ENCODE results near the gene TRIP12. TPM values are rescaled to one million over a fixed set of nuclear protein-coding genes. Genes with fewer than 3 reads are reported as not detected.

Gene TRIP12
- total RNA-seq, 1 donor from 2014 or later: 363 TPM

GRCh38 chr2:229815342-229815741 is 106.5 kb downstream of the TRIP12 start:
- no peak for DNase-seq (ENCODE audit: low spot score)
- no peaks in the 10 kb centered on the region for H3K9me3 Mint-ChIP-seq (ENCODE audit: unreplicated experiment)

GRCh38 chr2:229810786-229811185 is 111.0 kb downstream of the TRIP12 start:
- no peak for DNase-seq (ENCODE audit: low spot score)
- no peak overlapping the region for H3K27ac Mint-ChIP-seq (ENCODE audit: unreplicated experiment)
- H3K9me3 Mint-ChIP-seq (ENCODE audit: unreplicated experiment): no peaks in the 10 kb centered on the region
- H3K4me1 Mint-ChIP-seq (ENCODE audit: unreplicated experiment): no peaks in the 10 kb centered on the region
- H3K4me3 Mint-ChIP-seq (ENCODE audit: unreplicated experiment): no peak overlapping the region
- TF ChIP-seq, protein P1, sequence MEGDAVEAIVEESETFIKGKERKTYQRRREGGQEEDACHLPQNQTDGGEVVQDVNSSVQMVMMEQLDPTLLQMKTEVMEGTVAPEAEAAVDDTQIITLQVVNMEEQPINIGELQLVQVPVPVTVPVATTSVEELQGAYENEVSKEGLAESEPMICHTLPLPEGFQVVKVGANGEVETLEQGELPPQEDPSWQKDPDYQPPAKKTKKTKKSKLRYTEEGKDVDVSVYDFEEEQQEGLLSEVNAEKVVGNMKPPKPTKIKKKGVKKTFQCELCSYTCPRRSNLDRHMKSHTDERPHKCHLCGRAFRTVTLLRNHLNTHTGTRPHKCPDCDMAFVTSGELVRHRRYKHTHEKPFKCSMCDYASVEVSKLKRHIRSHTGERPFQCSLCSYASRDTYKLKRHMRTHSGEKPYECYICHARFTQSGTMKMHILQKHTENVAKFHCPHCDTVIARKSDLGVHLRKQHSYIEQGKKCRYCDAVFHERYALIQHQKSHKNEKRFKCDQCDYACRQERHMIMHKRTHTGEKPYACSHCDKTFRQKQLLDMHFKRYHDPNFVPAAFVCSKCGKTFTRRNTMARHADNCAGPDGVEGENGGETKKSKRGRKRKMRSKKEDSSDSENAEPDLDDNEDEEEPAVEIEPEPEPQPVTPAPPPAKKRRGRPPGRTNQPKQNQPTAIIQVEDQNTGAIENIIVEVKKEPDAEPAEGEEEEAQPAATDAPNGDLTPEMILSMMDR (IDR thresholded peaks at IDR 0.05; ENCODE audit: unreplicated experiment): no peak
- H3K36me3 Mint-ChIP-seq (ENCODE audit: low read depth, unreplicated experiment): peaks cover 27% of the 10 kb centered on the region
- no peaks in the 10 kb centered on the region for H3K27me3 Mint-ChIP-seq (ENCODE audit: unreplicated experiment)

More at GRCh38 chr2:229815342-229815741, 106.5 kb downstream of the TRIP12 start:
- Mint-ChIP-seq H3K36me3 (ENCODE audit: low read depth, unreplicated experiment) (peaks cover 19% of the 10 kb centered on the region), H3K27ac (ENCODE audit: unreplicated experiment) (no peak overlapping the region), H3K27me3 (ENCODE audit: unreplicated experiment) (peaks cover 7% of the 10 kb centered on the region), H3K4me3 (ENCODE audit: unreplicated experiment) (no peak overlapping the region), H3K4me1 (ENCODE audit: unreplicated experiment) (peaks cover 7% of the 10 kb centered on the region)
- TF ChIP-seq, protein P1 (IDR thresholded peaks at IDR 0.05; ENCODE audit: unreplicated experiment): no peak

DNA sequence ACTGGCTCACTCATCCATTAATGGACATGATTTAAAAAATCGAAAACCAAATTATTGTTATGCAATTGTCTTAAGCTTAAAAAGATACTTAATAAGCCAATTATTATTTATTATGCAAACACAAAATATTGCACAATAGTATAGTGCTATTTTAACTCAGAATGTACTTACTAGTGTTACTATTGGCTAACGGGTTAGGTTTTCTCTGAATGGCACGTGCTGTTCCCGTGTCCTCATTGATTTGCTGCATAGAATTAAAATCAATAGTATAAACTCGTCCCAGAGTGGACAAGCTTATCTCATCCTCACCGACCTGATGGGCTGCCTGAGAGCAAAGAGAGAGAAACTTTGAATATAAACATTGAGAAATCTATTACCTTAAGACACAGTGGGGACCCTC is 116.2 kb downstream of the TRIP12 start:
- no peak for DNase-seq (ENCODE audit: low spot score)
- Mint-ChIP-seq H3K27me3 (ENCODE audit: unreplicated experiment) (peaks cover 5% of the 10 kb centered on the region), H3K27ac (ENCODE audit: unreplicated experiment) (no peak overlapping the region), H3K4me3 (ENCODE audit: unreplicated experiment) (no peak overlapping the region), H3K4me1 (ENCODE audit: unreplicated experiment) (no peaks in the 10 kb centered on the region), H3K36me3 (ENCODE audit: low read depth, unreplicated experiment) (peaks cover 34% of the 10 kb centered on the region), H3K9me3 (ENCODE audit: unreplicated experiment) (no peaks in the 10 kb centered on the region)
- TF ChIP-seq, protein P1 (IDR thresholded peaks at IDR 0.05; ENCODE audit: unreplicated experiment): no peak

- H3K9me3 Mint-ChIP-seq (ENCODE audit: unreplicated experiment): no peaks in the 10 kb centered on the region
- peaks cover 42% of the 10 kb centered on the region for H3K36me3 Mint-ChIP-seq (ENCODE audit: low read depth, unreplicated experiment)
- no peak for DNase-seq (ENCODE audit: low spot score)
- H3K27me3 Mint-ChIP-seq (ENCODE audit: unreplicated experiment): peaks cover 5% of the 10 kb centered on the region
- H3K4me1 Mint-ChIP-seq (ENCODE audit: unreplicated experiment): no peaks in the 10 kb centered on the region
- H3K4me3 Mint-ChIP-seq (ENCODE audit: unreplicated experiment): no peak overlapping the region
- no peak overlapping the region for H3K27ac Mint-ChIP-seq (ENCODE audit: unreplicated experiment)
- TF ChIP-seq, protein P1 (IDR thresholded peaks at IDR 0.05; ENCODE audit: unreplicated experiment): no peak
Measured at GRCh38 chr2:229802785-229803184, 119.0 kb downstream of the TRIP12 start.

- Mint-ChIP-seq H3K4me1 (ENCODE audit: unreplicated experiment) (no peaks in the 10 kb centered on the region), H3K9me3 (ENCODE audit: unreplicated experiment) (no peaks in the 10 kb centered on the region), H3K27me3 (ENCODE audit: unreplicated experiment) (peaks cover 5% of the 10 kb centered on the region), H3K27ac (ENCODE audit: unreplicated experiment) (peak overlapping the region; percentile 20), H3K36me3 (ENCODE audit: low read depth, unreplicated experiment) (peaks cover 40% of the 10 kb centered on the region), H3K4me3 (ENCODE audit: unreplicated experiment) (peak overlapping the region; percentile 25)
- peak; percentile 57 for DNase-seq (ENCODE audit: low spot score)
- TF ChIP-seq, protein P1 (IDR thresholded peaks at IDR 0.05; ENCODE audit: unreplicated experiment): peak; percentile 78
Measured at GRCh38 chr2:229800997-229801754, 120.6 kb downstream of the TRIP12 start.

All from endothelial cell (in vitro differentiated cells).